IMR-90 (cell line): ENCODE measurements around the gene MAGI2. TPM values are rescaled to one million over a fixed set of nuclear protein-coding genes. Genes with fewer than 3 reads are reported as not detected.

Experiments used
- ATAC-seq: fragments of 200-7000 bp; cut with Tn5 transposase; 2 replicates; pipeline ENCODE4 v1.9.1; 2020; ENCODE audit warnings: low read depth, mild to moderate bottlenecking, moderate library complexity
- BruUV-seq: library from RNA; stranded (reverse); fragments of 400-500 nt; replicated peaks from 2 replicates; lab custom pipeline; 2021; lab: Mats Ljungman, UMichigan
- CTCF ChIA-PET: fragments of 300-600 bp; formaldehyde crosslinking; extraction: SDS; loops from one replicate; lab custom pipeline; 2021; ENCODE audit warnings: antibody characterized with exemption; lab: Yijun Ruan, JAX
- POLR2A ChIA-PET: fragments of 300-600 bp; sonication (Branson Sonifier 250); formaldehyde crosslinking; loops from one replicate; lab custom pipeline; 2022; ENCODE audit warnings: antibody characterized with exemption; ENCODE audit not compliant: unreplicated experiment; lab: Charles Lee
- DNase-seq: peaks from one replicate; pipeline ENCODE4 v3.0.0; 2013
- H2AFZ ChIP-seq: replicated peaks from 2 replicates; pipeline ENCODE3; 2013; ENCODE audit warnings: low read length, mild to moderate bottlenecking; ENCODE audit not compliant: poor library complexity
- H2AK5ac ChIP-seq: 2 replicates; pipeline ENCODE4 v1.6.1; 2013; ENCODE audit warnings: low read depth, low read length, inconsistent platforms
- H2AK9ac ChIP-seq: replicated peaks from 2 replicates; pipeline ENCODE3; 2013; ENCODE audit warnings: mild to moderate bottlenecking, low read depth, low read length, moderate library complexity; ENCODE audit not compliant: poor library complexity
- H2BK120ac ChIP-seq: 2 replicates; pipeline ENCODE4 v1.6.1; 2013; ENCODE audit warnings: low read depth, low read length, inconsistent platforms
- H2BK15ac ChIP-seq: 3 replicates; pipeline ENCODE4 v1.6.1; 2013; ENCODE audit warnings: low read depth, low read length, inconsistent platforms
- H2BK20ac ChIP-seq: 2 replicates; pipeline ENCODE4 v1.6.1; 2013; ENCODE audit warnings: low read depth, mild to moderate bottlenecking, inconsistent platforms, low read length, moderate library complexity
- H2BK5ac ChIP-seq: 2 replicates; pipeline ENCODE4 v1.6.1; 2013; ENCODE audit warnings: mild to moderate bottlenecking, low read depth, low read length, inconsistent platforms; ENCODE audit not compliant: poor library complexity, severe bottlenecking
- H3K14ac ChIP-seq: replicated peaks from 2 replicates; pipeline ENCODE4 v1.6.1; 2013; ENCODE audit warnings: low read depth, low read length, inconsistent platforms
- H3K18ac ChIP-seq: 2 replicates; pipeline ENCODE4 v1.6.1; 2013; ENCODE audit warnings: low read depth, low read length, control low read depth
- H3K23ac ChIP-seq: 2 replicates; pipeline ENCODE4 v1.6.1; 2013; ENCODE audit warnings: low read depth, low read length, inconsistent platforms
- H3K27ac ChIP-seq: 2 replicates; pipeline ENCODE4 v1.5.1; 2013; ENCODE audit warnings: mild to moderate bottlenecking, control low read depth, low read length; ENCODE audit not compliant: insufficient read depth
- H3K27me3 ChIP-seq: 2 replicates; pipeline ENCODE4 v1.6.1; 2013; ENCODE audit warnings: low read length; ENCODE audit not compliant: control insufficient read depth, insufficient read depth
- H3K36me3 ChIP-seq: 2 replicates; pipeline ENCODE4 v1.6.1; 2013; ENCODE audit warnings: low read length, mixed read lengths; ENCODE audit not compliant: control insufficient read depth, insufficient read depth
- H3K4ac ChIP-seq: 2 replicates; pipeline ENCODE4 v1.6.1; 2013; ENCODE audit warnings: low read depth, low read length, inconsistent platforms
- H3K4me1 ChIP-seq: 2 replicates; pipeline ENCODE4 v1.6.1; 2013; ENCODE audit warnings: low read length, mixed read lengths; ENCODE audit not compliant: control insufficient read depth, insufficient read depth
- H3K4me2 ChIP-seq: 2 replicates; pipeline ENCODE4 v1.6.1; 2013; ENCODE audit warnings: low read depth, mild to moderate bottlenecking, control low read depth, low read length, moderate library complexity
- H3K4me3 ChIP-seq: 2 replicates; pipeline ENCODE4 v1.5.1; 2013; ENCODE audit warnings: low read depth, mild to moderate bottlenecking, control low read depth, low read length, moderate library complexity; ENCODE audit not compliant: insufficient read depth
- H3K56ac ChIP-seq: 2 replicates; pipeline ENCODE4 v1.6.1; 2013; ENCODE audit warnings: low read length, inconsistent platforms; ENCODE audit not compliant: insufficient read depth; ENCODE audit errors: extremely low read depth
- H3K79me1 ChIP-seq, 2 experiments: 2 replicates each; pipeline ENCODE4 v1.6.1; 2013; ENCODE audit warnings: low read length in 2 of 2, inconsistent platforms in 1 of 2, low read depth in 1 of 2
- H3K9ac ChIP-seq: 2 replicates; pipeline ENCODE4 v1.6.1; 2013; ENCODE audit warnings: low read depth, low read length, control low read depth
- H3K9me1 ChIP-seq: 2 replicates; pipeline ENCODE4 v1.6.1; 2013; ENCODE audit warnings: low read length, inconsistent platforms; ENCODE audit not compliant: insufficient read depth
- H3K9me3 ChIP-seq: 2 replicates; pipeline ENCODE4 v1.6.1; 2013; ENCODE audit warnings: low read length; ENCODE audit not compliant: control insufficient read depth, insufficient read depth
- H4K20me1 ChIP-seq: 2 replicates; pipeline ENCODE4 v1.6.1; 2013; ENCODE audit warnings: low read length, inconsistent platforms; ENCODE audit not compliant: insufficient read depth
- H4K5ac ChIP-seq: 2 replicates; pipeline ENCODE4 v1.6.1; 2013; ENCODE audit warnings: mild to moderate bottlenecking, low read depth, low read length, control low read depth
- H4K8ac ChIP-seq, 2 experiments: 2 replicates each; pipeline ENCODE4 v1.6.1; 2013; ENCODE audit warnings: low read depth in 2 of 2, low read length in 2 of 2, control low read depth in 1 of 2, inconsistent platforms in 1 of 2
- H4K91ac ChIP-seq: 2 replicates; pipeline ENCODE4 v1.6.1; 2013; ENCODE audit warnings: low read depth, low read length, inconsistent platforms; ENCODE audit not compliant: insufficient read depth
- BHLHE40 ChIP-seq: fragments of 150-350 bp; IDR thresholded peaks from 2 replicates; pipeline ENCODE4 v1.6.1; 2016; ENCODE audit warnings: mild to moderate bottlenecking, low read depth, low read length
- CEBPB ChIP-seq: IDR thresholded peaks from 2 replicates; pipeline ENCODE4 v1.6.1; 2012; ENCODE audit warnings: low read depth, low read length, improper control_type of control experiment
- CHD1 ChIP-seq: IDR thresholded peaks from 2 replicates; pipeline ENCODE4 v1.6.1; 2012; ENCODE audit warnings: low read depth, low read length, improper control_type of control experiment
- MAFK ChIP-seq: IDR thresholded peaks from 2 replicates; pipeline ENCODE4 v1.6.1; 2012; ENCODE audit warnings: low read depth, low read length, improper control_type of control experiment
- MXI1 ChIP-seq: IDR thresholded peaks from 2 replicates; pipeline ENCODE4 v1.6.1; 2012; ENCODE audit warnings: low read depth, mild to moderate bottlenecking, low read length, moderate library complexity, borderline replicate concordance
- POLR2A ChIP-seq: IDR thresholded peaks from 2 replicates; pipeline ENCODE4 v1.6.1; 2012; ENCODE audit warnings: mild to moderate bottlenecking, low read depth, low read length
- SMC3 ChIP-seq: fragments of 150-350 bp; IDR thresholded peaks from 2 replicates; pipeline ENCODE4 v1.6.1; 2016; ENCODE audit warnings: low read depth, mild to moderate bottlenecking, antibody characterized with exemption, low read length, moderate library complexity
- WGBS, 2 experiments: methylation state at CpG; one replicate each; pipeline versions ENCODE4 v1.1.5 to v1.1.7; 2013; ENCODE audit warnings: missing lambda C conversion rate in 2 of 2; ENCODE audit not compliant: insufficient read length in 1 of 2; ENCODE audit errors: extremely low coverage in 2 of 2; 5-methylcytosine and 5-hydroxymethylcytosine counted together
- dilution Hi-C: fragments of 300-500 bp; cut with HindIII; formaldehyde crosslinking; loops from one replicate; pipeline ENCODE4 v1.14.3; 2018; ENCODE audit warnings: low sequenced_read_pairs; ENCODE audit not compliant: unreplicated experiment
- in situ Hi-C: fragments of 300-500 bp; cut with MboI; formaldehyde crosslinking; loops from 3 replicates; pipeline ENCODE4 v1.14.3; 2019; ENCODE audit warnings: low sequenced_read_pairs, inconsistent platforms, mixed read lengths
- intact Hi-C: fragments of 100-400 bp; cut with micrococcal nuclease; formaldehyde crosslinking; loops from 2 replicates; pipeline ENCODE4 v1.10.0; 2022
- polyA plus RNA-seq, 3 experiments: library from polyadenylated mRNA; depleted of rRNA; stranded (reverse); fragments of >200 nt; gene quantifications; 2 replicates each; pipeline ENCODE4 v1.2.3, GENCODE V29; 2012; ENCODE audit warnings: low replicate concordance in 1 of 3
- total RNA-seq: library from RNA; depleted of rRNA; stranded (reverse); fragments of >200 nt; gene quantifications from 2 replicates; pipeline ENCODE4 v1.2.3, GENCODE V29; 2012
- TF ChIP-seq, protein P1 (sequence below): fragments of 150-350 bp; IDR thresholded peaks from 2 replicates; pipeline ENCODE4 v1.6.1; 2016; ENCODE audit warnings: low read depth, mild to moderate bottlenecking, low read length, moderate library complexity, borderline replicate concordance
- TF ChIP-seq, protein P2 (sequence below): fragments of 150-350 bp; IDR thresholded peaks from 2 replicates; pipeline ENCODE4 v1.6.1; 2017; ENCODE audit warnings: mild to moderate bottlenecking, antibody characterized with exemption, low read length, low read depth

Gene MAGI2
- total and polyA plus RNA-seq, 2 of the 4 experiments (the other 2 are of a cell fraction): 2.5 to 17.9 TPM

- no peak for ATAC-seq
- Histone ChIP-seq H2AK9ac (no peak overlapping the region), H3K9me1 (peaks cover 7% of the 10 kb centered on the region; the same call in 1 of the 2 replicates), H4K8ac (peak overlapping the region in 1 of 2 experiments; percentile 72; a peak in 3 of 4 replicates), H3K4ac (peak overlapping the region; percentile 81; the same call in 1 of the 2 replicates), H3K27me3 (no peaks in the 10 kb centered on the region), H2BK20ac (peak overlapping the region; percentile 70), H2BK120ac (peak overlapping the region; percentile 87), H2BK5ac (peak overlapping the region; percentile 1), H2AK5ac (peak overlapping the region; percentile 66; the same call in 1 of the 2 replicates), H2AFZ (no peak overlapping the region), H3K56ac (no peak overlapping the region), H4K5ac (no peak overlapping the region), H4K20me1 (no peaks in the 10 kb centered on the region), H3K23ac (no peak overlapping the region), H4K91ac (peak overlapping the region; percentile 83), H3K18ac (peak overlapping the region; percentile 69; the same call in 1 of the 2 replicates), H3K36me3 (no peaks in the 10 kb centered on the region), H3K9ac (no peak overlapping the region), H3K4me1 (peaks cover 14% of the 10 kb centered on the region), H3K14ac (peak overlapping the region; percentile 83; the same call in 1 of the 2 replicates), H2BK15ac (peak overlapping the region; percentile 78; the same call in 2 of the 3 replicates), H3K4me2 (no peak overlapping the region), H3K27ac (no peak overlapping the region), H3K9me3 (no peaks in the 10 kb centered on the region), H3K4me3 (no peak overlapping the region), H3K79me1 (no peaks in the 10 kb centered on the region)
- intact Hi-C loops: no loop called here
- TF ChIP-seq MAFK (no peak), CHD1 (no peak), MXI1 (no peak), POLR2A (no peak), BHLHE40 (no peak), SMC3 (no peak), CEBPB (no peak)
- TF ChIP-seq, protein P1, sequence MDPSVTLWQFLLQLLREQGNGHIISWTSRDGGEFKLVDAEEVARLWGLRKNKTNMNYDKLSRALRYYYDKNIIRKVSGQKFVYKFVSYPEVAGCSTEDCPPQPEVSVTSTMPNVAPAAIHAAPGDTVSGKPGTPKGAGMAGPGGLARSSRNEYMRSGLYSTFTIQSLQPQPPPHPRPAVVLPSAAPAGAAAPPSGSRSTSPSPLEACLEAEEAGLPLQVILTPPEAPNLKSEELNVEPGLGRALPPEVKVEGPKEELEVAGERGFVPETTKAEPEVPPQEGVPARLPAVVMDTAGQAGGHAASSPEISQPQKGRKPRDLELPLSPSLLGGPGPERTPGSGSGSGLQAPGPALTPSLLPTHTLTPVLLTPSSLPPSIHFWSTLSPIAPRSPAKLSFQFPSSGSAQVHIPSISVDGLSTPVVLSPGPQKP: no peak
- TF ChIP-seq, protein P2, sequence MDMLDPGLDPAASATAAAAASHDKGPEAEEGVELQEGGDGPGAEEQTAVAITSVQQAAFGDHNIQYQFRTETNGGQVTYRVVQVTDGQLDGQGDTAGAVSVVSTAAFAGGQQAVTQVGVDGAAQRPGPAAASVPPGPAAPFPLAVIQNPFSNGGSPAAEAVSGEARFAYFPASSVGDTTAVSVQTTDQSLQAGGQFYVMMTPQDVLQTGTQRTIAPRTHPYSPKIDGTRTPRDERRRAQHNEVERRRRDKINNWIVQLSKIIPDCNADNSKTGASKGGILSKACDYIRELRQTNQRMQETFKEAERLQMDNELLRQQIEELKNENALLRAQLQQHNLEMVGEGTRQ: no peak
- ChIA-PET POLR2A (no interaction called here), CTCF (no interaction called here)
- dilution Hi-C loops: no loop called here
- WGBS, 2 experiments: no CpG with 5 or more reads among the region's 5 CpGs
- in situ Hi-C loops: no loop called here
- DNase-seq: no peak
- no TSS peak for BruUV-seq
Measured at GRCh38 chr7:78082556-78082955, 1370.9 kb downstream of the MAGI2 start.
